ENCODE measurements around the gene C1orf50. TPM values are rescaled to one million over a fixed set of nuclear protein-coding genes. Genes with fewer than 3 reads are reported as not detected.

The C1orf50 gene
- total RNA-seq, 1 experiment from 2014 or later: 5.1 TPM

DNA sequence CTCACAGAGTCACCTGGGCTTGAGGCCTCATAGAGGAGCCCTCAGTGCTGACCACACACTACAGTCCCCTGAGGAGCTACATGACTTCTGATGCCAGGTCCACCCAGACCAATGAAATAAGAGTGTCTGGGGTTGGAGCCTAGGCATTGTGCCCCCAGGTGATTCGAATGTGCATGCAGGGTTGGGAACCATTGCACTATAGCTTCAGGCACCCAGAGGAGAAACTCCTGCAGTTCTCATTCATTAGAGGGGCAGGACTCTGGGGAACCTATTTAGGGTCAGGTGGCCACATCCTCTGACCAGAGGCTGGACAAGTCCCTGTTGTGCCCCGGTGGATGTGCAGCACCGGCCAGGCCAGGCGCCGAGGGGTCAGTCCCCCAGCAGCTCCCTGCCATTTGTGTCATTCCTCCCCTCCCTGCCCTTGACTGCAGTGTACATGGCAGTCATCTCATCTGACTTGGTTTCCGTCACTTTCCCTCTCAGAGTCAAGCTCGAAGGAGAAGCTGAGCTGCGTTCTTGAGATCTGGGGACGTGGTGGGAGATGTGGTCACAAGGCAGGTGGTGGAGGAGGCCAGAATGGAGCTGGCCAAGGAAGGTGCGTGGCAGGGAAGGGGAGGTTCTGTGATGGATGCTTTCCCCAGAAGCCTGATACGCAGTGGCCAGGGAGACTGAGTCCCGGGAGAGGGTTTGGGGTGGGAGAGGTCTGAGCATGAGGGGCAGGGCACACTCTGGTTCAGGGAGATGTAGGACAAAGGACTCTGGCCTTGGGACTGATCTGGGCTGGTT lies 33.4 kb upstream of the C1orf50 start:
- peaks cover 19% of the 10 kb centered on the region for H3K4me1 Mint-ChIP-seq
- no peak overlapping the region for H3K4me3 Mint-ChIP-seq
- ATAC-seq: no peak
- POLR2A ChIA-PET: interaction anchor here (0.9 kb wide), 1 partner anchor 32 kb away, joined by 3 read pairs; no protein-coding TSS in a partner anchor
- H3K9me3 Mint-ChIP-seq: no peaks in the 10 kb centered on the region
- TF ChIP-seq, protein P1, sequence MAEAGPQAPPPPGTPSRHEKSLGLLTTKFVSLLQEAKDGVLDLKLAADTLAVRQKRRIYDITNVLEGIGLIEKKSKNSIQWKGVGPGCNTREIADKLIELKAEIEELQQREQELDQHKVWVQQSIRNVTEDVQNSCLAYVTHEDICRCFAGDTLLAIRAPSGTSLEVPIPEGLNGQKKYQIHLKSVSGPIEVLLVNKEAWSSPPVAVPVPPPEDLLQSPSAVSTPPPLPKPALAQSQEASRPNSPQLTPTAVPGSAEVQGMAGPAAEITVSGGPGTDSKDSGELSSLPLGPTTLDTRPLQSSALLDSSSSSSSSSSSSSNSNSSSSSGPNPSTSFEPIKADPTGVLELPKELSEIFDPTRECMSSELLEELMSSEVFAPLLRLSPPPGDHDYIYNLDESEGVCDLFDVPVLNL (CRISPR knock-in tag; IDR thresholded peaks at IDR 0.05; ENCODE audit: borderline replicate concordance, low read depth): no peak
- TF ChIP-seq PRRX2 (CRISPR knock-in tag; IDR thresholded peaks at IDR 0.05): no peak
- no peaks in the 10 kb centered on the region for H3K27me3 Mint-ChIP-seq (ENCODE audit: low read depth)
- no peaks in the 10 kb centered on the region for H3K36me3 Mint-ChIP-seq
- no peak for DNase-seq (ENCODE audit: low spot score)
- CTCF ChIA-PET: interaction anchor here (1.5 to 2.7 kb wide), 3 partner anchors 13 to 155 kb away, joined by 6 to 14 read pairs (median 9); no protein-coding TSS in a partner anchor
- H3K27ac Mint-ChIP-seq: no peak overlapping the region

DNA sequence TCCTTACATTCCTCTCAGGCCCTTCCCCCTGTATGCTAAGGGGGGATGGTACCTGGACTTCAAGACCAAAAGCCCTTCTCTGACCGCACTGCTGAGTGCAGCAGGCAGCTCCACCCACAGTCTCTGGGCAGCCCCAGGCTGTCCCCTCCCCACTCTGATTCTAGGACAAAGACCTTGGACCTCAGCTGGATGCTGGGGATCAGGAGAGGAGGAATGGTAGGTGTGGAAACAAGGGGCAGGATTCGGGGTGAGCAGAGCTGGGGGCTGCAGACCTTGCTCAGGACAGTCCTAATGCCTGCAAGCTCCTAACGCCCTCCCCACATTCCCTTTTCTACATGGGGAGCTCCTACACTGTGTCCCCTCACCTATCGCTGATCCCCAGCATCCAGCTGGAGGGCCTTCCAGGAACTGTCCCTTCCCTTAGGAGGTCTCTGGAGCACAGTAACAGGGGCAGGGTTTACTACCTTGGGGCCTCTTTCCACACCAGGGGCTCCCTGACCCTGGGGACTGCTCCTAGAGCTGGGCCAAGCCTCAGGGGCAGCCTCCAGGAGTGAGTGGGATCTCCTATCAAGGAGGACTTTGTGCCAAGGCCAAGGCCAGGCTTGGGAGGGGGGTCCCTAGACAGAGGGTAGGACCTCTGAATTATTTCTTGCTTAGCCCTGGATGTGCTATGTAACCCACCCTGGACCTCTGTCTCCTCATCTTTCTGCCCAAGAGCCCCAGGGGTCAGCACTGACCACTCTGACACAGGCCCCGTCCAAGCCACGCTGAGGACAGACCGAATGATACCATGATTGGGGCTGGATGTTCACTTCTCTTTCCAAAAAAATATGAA lies 32.6 kb upstream of the C1orf50 start:
- ChIA-PET POLR2A (interaction anchor here (0.6 to 0.9 kb wide), 2 partner anchors 12 to 32 kb away, joined by 3 read pairs; no protein-coding TSS in a partner anchor), CTCF (interaction anchor here (1.0 to 2.7 kb wide), 4 partner anchors 13 to 156 kb away, joined by 3 to 14 read pairs (median 8); no protein-coding TSS in a partner anchor)
- H3K27ac Mint-ChIP-seq: no peak overlapping the region

DNA sequence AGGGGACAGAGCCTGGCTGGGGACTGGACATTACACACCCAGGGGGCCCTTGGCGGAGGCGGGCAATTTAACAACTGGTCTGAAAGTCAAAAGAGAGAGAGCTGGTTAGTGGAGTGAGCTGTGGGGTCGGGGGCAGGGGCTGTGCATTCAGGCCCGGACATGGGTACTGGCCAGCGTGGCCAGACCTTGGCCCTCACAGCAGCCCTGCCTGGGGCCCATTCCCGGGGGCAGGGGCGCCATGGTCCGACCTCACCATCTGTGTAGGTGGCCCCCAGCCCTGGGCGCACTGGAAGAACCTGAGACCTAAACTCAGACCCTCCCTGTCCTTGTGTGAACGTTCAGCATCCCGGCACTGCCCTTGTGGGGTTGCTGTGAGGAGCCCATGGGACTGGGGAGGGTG lies 32.0 kb upstream of the C1orf50 start:
- ATAC-seq (no peak), DNase-seq (ENCODE audit: low spot score) (no peak)
- POLR2A ChIA-PET: interaction anchor here (0.6 kb wide), 2 partner anchors 13 to 37 kb away, joined by 3 to 5 read pairs; no protein-coding TSS in a partner anchor
- Mint-ChIP-seq H3K4me3 (no peak overlapping the region), H3K9me3 (no peaks in the 10 kb centered on the region), H3K4me1 (peaks cover 30% of the 10 kb centered on the region), H3K27ac (no peak overlapping the region), H3K27me3 (ENCODE audit: low read depth) (no peaks in the 10 kb centered on the region), H3K36me3 (no peaks in the 10 kb centered on the region)
- CTCF ChIA-PET: interaction anchor here (1.0 to 2.7 kb wide), 4 partner anchors 12 to 157 kb away, joined by 3 to 14 read pairs (median 8); no protein-coding TSS in a partner anchor
- no peak for TF ChIP-seq CBFB (CRISPR knock-in tag; IDR thresholded peaks at IDR 0.05; ENCODE audit: low read depth)
- no peak for TF ChIP-seq ZNF121 (CRISPR knock-in tag; IDR thresholded peaks at IDR 0.05)
- no peak for TF ChIP-seq GTF2I (CRISPR knock-in tag; conservative IDR thresholded peaks at IDR 0.05)
- TF ChIP-seq ELF4 (CRISPR knock-in tag; IDR thresholded peaks at IDR 0.05; ENCODE audit: low read depth): no peak
- TF ChIP-seq, protein P2, sequence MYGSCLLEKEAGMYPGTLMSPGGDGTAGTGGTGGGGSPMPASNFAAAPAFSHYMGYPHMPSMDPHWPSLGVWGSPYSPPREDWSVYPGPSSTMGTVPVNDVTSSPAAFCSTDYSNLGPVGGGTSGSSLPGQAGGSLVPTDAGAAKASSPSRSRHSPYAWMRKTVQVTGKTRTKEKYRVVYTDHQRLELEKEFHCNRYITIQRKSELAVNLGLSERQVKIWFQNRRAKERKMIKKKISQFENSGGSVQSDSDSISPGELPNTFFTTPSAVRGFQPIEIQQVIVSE (CRISPR knock-in tag; IDR thresholded peaks at IDR 0.05; ENCODE audit: borderline replicate concordance): no peak
- TF ChIP-seq, protein P3, sequence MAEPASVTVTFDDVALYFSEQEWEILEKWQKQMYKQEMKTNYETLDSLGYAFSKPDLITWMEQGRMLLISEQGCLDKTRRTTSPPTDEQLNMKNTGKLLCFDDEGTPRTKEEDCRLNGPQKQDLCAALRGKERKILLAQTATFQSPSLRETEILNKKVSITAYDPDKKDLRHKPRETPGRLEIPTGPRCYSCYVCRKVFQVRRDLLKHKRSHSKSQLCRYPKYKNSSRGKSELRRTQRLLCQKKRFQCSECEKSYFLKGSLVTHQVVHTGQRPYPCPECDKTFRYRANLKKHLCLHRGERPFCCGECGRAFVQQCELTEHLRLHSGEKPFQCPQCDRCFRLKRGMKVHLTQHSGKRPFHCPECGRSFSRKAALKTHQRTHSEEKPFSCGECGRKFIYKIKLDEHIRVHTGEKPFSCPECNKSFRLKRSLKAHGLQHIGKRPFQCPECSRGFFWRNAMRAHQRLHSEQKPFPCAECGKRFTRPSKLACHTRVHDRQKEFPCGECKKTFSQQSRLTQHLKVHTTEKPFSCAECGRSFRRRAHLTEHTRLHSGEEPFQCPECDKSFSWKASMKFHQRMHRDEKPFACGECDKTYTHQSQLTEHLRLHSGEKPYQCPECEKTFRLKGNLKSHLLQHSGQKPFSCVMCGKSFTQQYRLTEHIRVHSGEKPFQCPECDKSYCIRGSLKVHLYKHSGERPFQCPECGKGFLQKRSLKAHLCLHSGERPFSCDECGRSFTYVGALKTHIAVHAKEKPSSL (CRISPR knock-in tag; conservative IDR thresholded peaks at IDR 0.05): no peak

More for the DNA sequence above, 32.6 kb upstream of the C1orf50 start:
- TF ChIP-seq, protein P4, sequence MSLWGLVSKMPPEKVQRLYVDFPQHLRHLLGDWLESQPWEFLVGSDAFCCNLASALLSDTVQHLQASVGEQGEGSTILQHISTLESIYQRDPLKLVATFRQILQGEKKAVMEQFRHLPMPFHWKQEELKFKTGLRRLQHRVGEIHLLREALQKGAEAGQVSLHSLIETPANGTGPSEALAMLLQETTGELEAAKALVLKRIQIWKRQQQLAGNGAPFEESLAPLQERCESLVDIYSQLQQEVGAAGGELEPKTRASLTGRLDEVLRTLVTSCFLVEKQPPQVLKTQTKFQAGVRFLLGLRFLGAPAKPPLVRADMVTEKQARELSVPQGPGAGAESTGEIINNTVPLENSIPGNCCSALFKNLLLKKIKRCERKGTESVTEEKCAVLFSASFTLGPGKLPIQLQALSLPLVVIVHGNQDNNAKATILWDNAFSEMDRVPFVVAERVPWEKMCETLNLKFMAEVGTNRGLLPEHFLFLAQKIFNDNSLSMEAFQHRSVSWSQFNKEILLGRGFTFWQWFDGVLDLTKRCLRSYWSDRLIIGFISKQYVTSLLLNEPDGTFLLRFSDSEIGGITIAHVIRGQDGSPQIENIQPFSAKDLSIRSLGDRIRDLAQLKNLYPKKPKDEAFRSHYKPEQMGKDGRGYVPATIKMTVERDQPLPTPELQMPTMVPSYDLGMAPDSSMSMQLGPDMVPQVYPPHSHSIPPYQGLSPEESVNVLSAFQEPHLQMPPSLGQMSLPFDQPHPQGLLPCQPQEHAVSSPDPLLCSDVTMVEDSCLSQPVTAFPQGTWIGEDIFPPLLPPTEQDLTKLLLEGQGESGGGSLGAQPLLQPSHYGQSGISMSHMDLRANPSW (CRISPR knock-in tag; conservative IDR thresholded peaks at IDR 0.05; ENCODE audit: low read depth): no peak
- TF ChIP-seq, protein P5, sequence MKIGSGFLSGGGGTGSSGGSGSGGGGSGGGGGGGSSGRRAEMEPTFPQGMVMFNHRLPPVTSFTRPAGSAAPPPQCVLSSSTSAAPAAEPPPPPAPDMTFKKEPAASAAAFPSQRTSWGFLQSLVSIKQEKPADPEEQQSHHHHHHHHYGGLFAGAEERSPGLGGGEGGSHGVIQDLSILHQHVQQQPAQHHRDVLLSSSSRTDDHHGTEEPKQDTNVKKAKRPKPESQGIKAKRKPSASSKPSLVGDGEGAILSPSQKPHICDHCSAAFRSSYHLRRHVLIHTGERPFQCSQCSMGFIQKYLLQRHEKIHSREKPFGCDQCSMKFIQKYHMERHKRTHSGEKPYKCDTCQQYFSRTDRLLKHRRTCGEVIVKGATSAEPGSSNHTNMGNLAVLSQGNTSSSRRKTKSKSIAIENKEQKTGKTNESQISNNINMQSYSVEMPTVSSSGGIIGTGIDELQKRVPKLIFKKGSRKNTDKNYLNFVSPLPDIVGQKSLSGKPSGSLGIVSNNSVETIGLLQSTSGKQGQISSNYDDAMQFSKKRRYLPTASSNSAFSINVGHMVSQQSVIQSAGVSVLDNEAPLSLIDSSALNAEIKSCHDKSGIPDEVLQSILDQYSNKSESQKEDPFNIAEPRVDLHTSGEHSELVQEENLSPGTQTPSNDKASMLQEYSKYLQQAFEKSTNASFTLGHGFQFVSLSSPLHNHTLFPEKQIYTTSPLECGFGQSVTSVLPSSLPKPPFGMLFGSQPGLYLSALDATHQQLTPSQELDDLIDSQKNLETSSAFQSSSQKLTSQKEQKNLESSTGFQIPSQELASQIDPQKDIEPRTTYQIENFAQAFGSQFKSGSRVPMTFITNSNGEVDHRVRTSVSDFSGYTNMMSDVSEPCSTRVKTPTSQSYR (CRISPR knock-in tag; IDR thresholded peaks at IDR 0.05): no peak
- TF ChIP-seq, protein P6, sequence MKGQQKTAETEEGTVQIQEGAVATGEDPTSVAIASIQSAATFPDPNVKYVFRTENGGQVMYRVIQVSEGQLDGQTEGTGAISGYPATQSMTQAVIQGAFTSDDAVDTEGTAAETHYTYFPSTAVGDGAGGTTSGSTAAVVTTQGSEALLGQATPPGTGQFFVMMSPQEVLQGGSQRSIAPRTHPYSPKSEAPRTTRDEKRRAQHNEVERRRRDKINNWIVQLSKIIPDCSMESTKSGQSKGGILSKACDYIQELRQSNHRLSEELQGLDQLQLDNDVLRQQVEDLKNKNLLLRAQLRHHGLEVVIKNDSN (CRISPR knock-in tag; IDR thresholded peaks at IDR 0.05): no peak
- no peak for TF ChIP-seq HMGA2 (CRISPR knock-in tag; IDR thresholded peaks at IDR 0.05)
- TF ChIP-seq NFYB (CRISPR knock-in tag; conservative IDR thresholded peaks at IDR 0.05; ENCODE audit: low read depth): no peak
- TF ChIP-seq JAZF1 (CRISPR knock-in tag; IDR thresholded peaks at IDR 0.05): no peak
- TF ChIP-seq EMX1 (CRISPR knock-in tag; IDR thresholded peaks at IDR 0.05): no peak
- no peak for TF ChIP-seq CREB1 (CRISPR knock-in tag; IDR thresholded peaks at IDR 0.05)
- TF ChIP-seq SOX15 (CRISPR knock-in tag; IDR thresholded peaks at IDR 0.05): no peak
- H3K4me3 Mint-ChIP-seq: no peak overlapping the region
- peaks cover 26% of the 10 kb centered on the region for H3K4me1 Mint-ChIP-seq
- DNase-seq (ENCODE audit: low spot score) (no peak), ATAC-seq (peak; percentile 15; the same call in 1 of the 2 replicates)
- no peaks in the 10 kb centered on the region for H3K27me3 Mint-ChIP-seq (ENCODE audit: low read depth)
- H3K9me3 Mint-ChIP-seq: no peaks in the 10 kb centered on the region
- H3K36me3 Mint-ChIP-seq: no peaks in the 10 kb centered on the region
